Prostate gland (tissue), 2 donors: ENCODE results near the gene CTNNA3.

Experiments
- POLR2A ChIP-seq: fragments of 450-650 bp; IDR thresholded peaks from one replicate; pipeline ENCODE4 v1.6.1; 2016; ENCODE audit warnings: antibody characterized with exemption, mild to moderate bottlenecking
- TF ChIP-seq, protein P1 (sequence below), 4 experiments: fragments of 200-600 bp in 2 of 4; fragments of 450-650 bp in 2 of 4; sonication (generic) in 2 of 4; IDR thresholded peaks; 1 replicate in 3 of 4; 2 replicates in 1 of 4; pipeline ENCODE4 v1.5.1; 2016 to 2019; ENCODE audit warnings: antibody characterized with exemption in 4 of 4, mild to moderate bottlenecking in 2 of 4, moderate library complexity in 2 of 4

DNA sequence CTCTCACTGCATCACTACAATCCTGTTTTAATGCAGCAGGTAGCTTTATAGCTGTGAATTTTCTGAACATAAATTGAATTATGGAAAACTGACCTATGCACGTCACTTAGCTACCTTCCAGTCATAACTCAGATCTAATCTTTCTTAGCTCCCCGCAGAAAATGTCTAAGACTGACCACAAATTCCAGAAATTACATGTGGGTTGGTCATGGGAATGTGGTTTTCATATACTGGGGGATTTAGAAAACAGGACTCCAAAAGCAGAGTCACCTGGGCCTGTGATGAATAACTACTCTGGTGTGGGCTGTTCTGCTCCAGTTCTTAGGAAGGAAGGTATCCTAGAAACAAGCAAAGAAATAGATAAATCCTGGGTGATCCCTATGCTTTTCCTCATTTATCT is 948.5 kb downstream of the CTNNA3 start:
- TF ChIP-seq, protein P1, sequence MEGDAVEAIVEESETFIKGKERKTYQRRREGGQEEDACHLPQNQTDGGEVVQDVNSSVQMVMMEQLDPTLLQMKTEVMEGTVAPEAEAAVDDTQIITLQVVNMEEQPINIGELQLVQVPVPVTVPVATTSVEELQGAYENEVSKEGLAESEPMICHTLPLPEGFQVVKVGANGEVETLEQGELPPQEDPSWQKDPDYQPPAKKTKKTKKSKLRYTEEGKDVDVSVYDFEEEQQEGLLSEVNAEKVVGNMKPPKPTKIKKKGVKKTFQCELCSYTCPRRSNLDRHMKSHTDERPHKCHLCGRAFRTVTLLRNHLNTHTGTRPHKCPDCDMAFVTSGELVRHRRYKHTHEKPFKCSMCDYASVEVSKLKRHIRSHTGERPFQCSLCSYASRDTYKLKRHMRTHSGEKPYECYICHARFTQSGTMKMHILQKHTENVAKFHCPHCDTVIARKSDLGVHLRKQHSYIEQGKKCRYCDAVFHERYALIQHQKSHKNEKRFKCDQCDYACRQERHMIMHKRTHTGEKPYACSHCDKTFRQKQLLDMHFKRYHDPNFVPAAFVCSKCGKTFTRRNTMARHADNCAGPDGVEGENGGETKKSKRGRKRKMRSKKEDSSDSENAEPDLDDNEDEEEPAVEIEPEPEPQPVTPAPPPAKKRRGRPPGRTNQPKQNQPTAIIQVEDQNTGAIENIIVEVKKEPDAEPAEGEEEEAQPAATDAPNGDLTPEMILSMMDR (IDR thresholded peaks at IDR 0.05) = no peak
- no peak for TF ChIP-seq POLR2A
